Tibial nerve (tissue), 4 donors: ENCODE data around the gene HMGCLL1. TPM values are rescaled to one million over a fixed set of nuclear protein-coding genes. Genes with fewer than 3 reads are reported as not detected.

Experiments
- DNase-seq, 2 donors: peaks; one replicate each; pipeline ENCODE4 v3.0.0-alpha.2; 2019; ENCODE audit warnings: low spot score in 2 of 2
- H3K27ac ChIP-seq, 4 donors: fragments of 200-600 bp; sonication (generic) in 3 of 4; one replicate each; pipeline ENCODE4 v1.5.1; 2017 to 2019; ENCODE audit warnings: mild to moderate bottlenecking in 1 of 4
- H3K27me3 ChIP-seq, 2 donors: fragments of 200-600 bp; sonication (generic) in 1 of 2; one replicate each; pipeline versions ENCODE4 v1.5.1 to v1.6.0; 2017 to 2019
- H3K36me3 ChIP-seq, 3 donors: fragments of 200-600 bp; sonication (generic); one replicate each; pipeline ENCODE4 v1.5.1; 2018 to 2019
- H3K4me1 ChIP-seq, 4 donors: fragments of 200-600 bp; sonication (generic) in 3 of 4; one replicate each; pipeline ENCODE4 v1.5.1; 2017 to 2019
- H3K4me3 ChIP-seq, 4 donors: fragments of 200-600 bp; sonication (generic) in 3 of 4; one replicate each; pipeline ENCODE4 v1.5.1; 2017 to 2019; ENCODE audit warnings: mild to moderate bottlenecking in 1 of 4, moderate library complexity in 1 of 4
- H3K9me3 ChIP-seq, 4 donors: fragments of 200-600 bp; sonication (generic) in 3 of 4; one replicate each; pipeline ENCODE4 v1.5.1; 2017 to 2019
- CTCF ChIP-seq, 5 experiments: fragments of 200-600 bp in 3 of 5; fragments of 450-650 bp in 2 of 5; sonication (generic) in 3 of 5; IDR thresholded peaks; one replicate each; pipeline ENCODE4 v1.5.1; 2016 to 2019; ENCODE audit warnings: antibody characterized with exemption in 5 of 5, mild to moderate bottlenecking in 3 of 5, moderate library complexity in 2 of 5
- EP300 ChIP-seq, 2 donors: sonication (generic); formaldehyde crosslinking; IDR thresholded peaks; one replicate each; pipeline ENCODE4 v1.6.1; 2017; ENCODE audit warnings: antibody characterized with exemption in 2 of 2, mild to moderate bottlenecking in 1 of 2
- POLR2A ChIP-seq, 2 donors: fragments of 450-650 bp; IDR thresholded peaks; one replicate each; pipeline ENCODE4 v1.6.1; 2017; ENCODE audit warnings: antibody characterized with exemption in 2 of 2, mild to moderate bottlenecking in 2 of 2, moderate library complexity in 2 of 2
- WGBS, 2 donors: methylation state at CpG; one replicate each; pipeline ENCODE4 v1.1.5; 2018; 5-methylcytosine and 5-hydroxymethylcytosine counted together
- total RNA-seq, 4 donors: library from RNA; depleted of rRNA; stranded (reverse); fragments of >200 nt; gene quantifications; one replicate each; pipeline ENCODE4 v1.1.0, GENCODE V29; 2016

HMGCLL1 gene
- total RNA-seq, 4 donors from 2014 or later, result 1.7 to 10.8 (median 2.1) TPM

GRCh38 chr6:55560290-55560885, 18.6 kb downstream of the HMGCLL1 start:
- peaks cover 0 to 5% (median 0%) of the 10 kb centered on the region in 4 donors for H3K4me1 ChIP-seq
- no peak overlapping the region for H3K27ac ChIP-seq
- H3K27me3 ChIP-seq, result no peaks in the 10 kb centered on the region
- H3K9me3 ChIP-seq, result no peaks in the 10 kb centered on the region
- H3K36me3 ChIP-seq, result no peaks in the 10 kb centered on the region
- WGBS, 2 donors, result 61 to 70% methylated on average over 2 of the region's 2 CpGs
- no peak overlapping the region for H3K4me3 ChIP-seq
- TF ChIP-seq EP300 (IDR thresholded peaks at IDR 0.05) (no peak), CTCF (IDR thresholded peaks at IDR 0.05) (no peak), POLR2A (IDR thresholded peaks at IDR 0.05) (no peak)
- no peak for DNase-seq

GRCh38 chr6:55557146-55557545, 21.8 kb downstream of the HMGCLL1 start:
- Histone ChIP-seq H3K4me1 (peaks cover 0 to 5% (median 0%) of the 10 kb centered on the region in 4 donors), H3K9me3 (no peaks in the 10 kb centered on the region), H3K4me3 (no peak overlapping the region), H3K27me3 (no peaks in the 10 kb centered on the region), H3K27ac (no peak overlapping the region), H3K36me3 (no peaks in the 10 kb centered on the region)
- 81 to 86% methylated on average over 7 of the region's 7 CpGs for WGBS, 2 donors
- DNase-seq, result no peak
- no peak for TF ChIP-seq EP300 (IDR thresholded peaks at IDR 0.05)
- TF ChIP-seq POLR2A (IDR thresholded peaks at IDR 0.05), result no peak
- TF ChIP-seq CTCF (IDR thresholded peaks at IDR 0.05), result no peak

GRCh38 chr6:55545791-55546190, 33.2 kb downstream of the HMGCLL1 start:
- TF ChIP-seq CTCF (IDR thresholded peaks at IDR 0.05), result no peak
- TF ChIP-seq EP300 (IDR thresholded peaks at IDR 0.05), result no peak
- no peak for TF ChIP-seq POLR2A (IDR thresholded peaks at IDR 0.05)
- no peaks in the 10 kb centered on the region for H3K27me3 ChIP-seq
- H3K36me3 ChIP-seq, result no peaks in the 10 kb centered on the region
- H3K9me3 ChIP-seq, result no peaks in the 10 kb centered on the region
- DNase-seq, result no peak
- no peak overlapping the region for H3K4me3 ChIP-seq
- no peak overlapping the region for H3K27ac ChIP-seq
- H3K4me1 ChIP-seq, result no peaks in the 10 kb centered on the region

GRCh38 chr6:55543633-55544309, 35.2 kb downstream of the HMGCLL1 start:
- no peak overlapping the region for H3K4me3 ChIP-seq
- no peaks in the 10 kb centered on the region for H3K27me3 ChIP-seq
- no peak overlapping the region for H3K27ac ChIP-seq
- H3K4me1 ChIP-seq, result no peaks in the 10 kb centered on the region
- no peak for DNase-seq
- H3K36me3 ChIP-seq, result no peaks in the 10 kb centered on the region
- no peaks in the 10 kb centered on the region for H3K9me3 ChIP-seq
- no peak for TF ChIP-seq POLR2A (IDR thresholded peaks at IDR 0.05)
- TF ChIP-seq EP300 (IDR thresholded peaks at IDR 0.05), result no peak
- no peak for TF ChIP-seq CTCF (IDR thresholded peaks at IDR 0.05)
- 96 to 98% methylated on average over 4 of the region's 4 CpGs for WGBS, 2 donors

GRCh38 chr6:55541024-55541423, 38.0 kb downstream of the HMGCLL1 start:
- H3K27me3 ChIP-seq, result no peaks in the 10 kb centered on the region
- H3K36me3 ChIP-seq, result no peaks in the 10 kb centered on the region
- TF ChIP-seq POLR2A (IDR thresholded peaks at IDR 0.05) (no peak), CTCF (IDR thresholded peaks at IDR 0.05) (no peak), EP300 (IDR thresholded peaks at IDR 0.05) (no peak)
- no peaks in the 10 kb centered on the region for H3K9me3 ChIP-seq
- H3K4me3 ChIP-seq, result no peak overlapping the region
- 91 to 95% methylated on average over 1 of the region's 1 CpG for WGBS, 2 donors
- no peaks in the 10 kb centered on the region for H3K4me1 ChIP-seq
- DNase-seq, result no peak
- no peak overlapping the region for H3K27ac ChIP-seq
